ENCODE measurements around the gene RAET1E.
"Not testable (repeated sequence)": the region's sequence is repeated elsewhere in the genome, so short reads cannot be mapped to it uniquely, and the experiment has no call there.

RAET1E gene

DNA sequence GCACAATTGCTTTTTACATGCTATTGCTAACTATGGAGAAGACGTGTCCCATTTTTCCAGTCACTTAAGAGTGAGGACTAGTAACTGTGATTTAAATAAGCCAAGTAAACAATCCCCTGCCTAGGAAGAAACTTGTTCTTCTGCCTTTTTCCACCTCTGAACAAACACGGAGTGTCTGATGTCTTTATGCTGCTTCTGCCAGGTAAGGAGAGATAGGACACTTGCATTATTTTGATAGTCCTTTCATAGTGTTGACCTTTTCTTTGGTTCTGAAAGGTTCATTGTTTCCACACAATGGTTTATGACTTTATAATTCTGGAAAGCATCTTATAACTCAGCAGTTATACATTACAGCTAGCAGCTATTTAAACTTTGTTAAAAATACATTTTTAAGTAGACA lies 42.2 kb downstream of the RAET1E start:
- DNase-seq (ENCODE audit: low read depth): no peak
- peak overlapping the region; percentile 1 for H3K4me3 ChIP-seq (ENCODE audit: control insufficient read depth, low read depth, low read length)
- TF ChIP-seq, protein P1, sequence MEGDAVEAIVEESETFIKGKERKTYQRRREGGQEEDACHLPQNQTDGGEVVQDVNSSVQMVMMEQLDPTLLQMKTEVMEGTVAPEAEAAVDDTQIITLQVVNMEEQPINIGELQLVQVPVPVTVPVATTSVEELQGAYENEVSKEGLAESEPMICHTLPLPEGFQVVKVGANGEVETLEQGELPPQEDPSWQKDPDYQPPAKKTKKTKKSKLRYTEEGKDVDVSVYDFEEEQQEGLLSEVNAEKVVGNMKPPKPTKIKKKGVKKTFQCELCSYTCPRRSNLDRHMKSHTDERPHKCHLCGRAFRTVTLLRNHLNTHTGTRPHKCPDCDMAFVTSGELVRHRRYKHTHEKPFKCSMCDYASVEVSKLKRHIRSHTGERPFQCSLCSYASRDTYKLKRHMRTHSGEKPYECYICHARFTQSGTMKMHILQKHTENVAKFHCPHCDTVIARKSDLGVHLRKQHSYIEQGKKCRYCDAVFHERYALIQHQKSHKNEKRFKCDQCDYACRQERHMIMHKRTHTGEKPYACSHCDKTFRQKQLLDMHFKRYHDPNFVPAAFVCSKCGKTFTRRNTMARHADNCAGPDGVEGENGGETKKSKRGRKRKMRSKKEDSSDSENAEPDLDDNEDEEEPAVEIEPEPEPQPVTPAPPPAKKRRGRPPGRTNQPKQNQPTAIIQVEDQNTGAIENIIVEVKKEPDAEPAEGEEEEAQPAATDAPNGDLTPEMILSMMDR (conservative IDR thresholded peaks at IDR 0.05; ENCODE audit: control insufficient read depth, insufficient read depth, low read depth, low read length): no peak

DNA sequence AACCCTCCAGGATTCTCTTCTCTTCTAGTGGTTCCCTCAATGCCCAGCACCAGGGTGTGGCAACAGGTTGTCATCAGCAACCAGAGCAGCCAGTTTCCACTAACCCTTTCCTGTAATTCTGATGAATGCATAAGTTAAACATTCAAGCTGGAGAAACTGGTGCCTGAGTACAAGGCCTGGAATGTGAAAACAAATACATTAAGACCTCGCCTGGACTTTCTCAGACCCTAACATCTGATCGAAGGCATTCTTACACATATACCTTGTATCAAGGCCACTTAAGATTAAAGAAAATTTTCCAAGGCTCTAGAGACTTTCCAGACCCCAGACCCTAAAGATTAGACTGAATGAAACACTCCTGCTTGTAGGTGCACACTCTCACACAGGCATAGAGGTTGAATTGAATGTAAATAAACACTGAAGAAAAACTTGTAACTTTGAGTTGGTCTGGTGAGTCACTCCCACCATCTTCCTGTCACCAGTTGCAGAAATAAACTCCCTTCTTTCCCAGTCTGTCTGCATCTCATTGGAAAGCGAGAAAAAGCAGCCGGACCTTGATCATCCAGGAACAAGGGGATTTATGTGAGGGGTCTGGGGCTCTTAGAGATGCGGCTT lies 42.8 kb downstream of the RAET1E start:
- DNase-seq (ENCODE audit: low read depth): peak; percentile 88
- TF ChIP-seq, protein P1 (conservative IDR thresholded peaks at IDR 0.05; ENCODE audit: control insufficient read depth, insufficient read depth, low read depth, low read length): no peak
- H3K4me3 ChIP-seq (ENCODE audit: control insufficient read depth, low read depth, low read length): peak overlapping the region; percentile 1

DNA sequence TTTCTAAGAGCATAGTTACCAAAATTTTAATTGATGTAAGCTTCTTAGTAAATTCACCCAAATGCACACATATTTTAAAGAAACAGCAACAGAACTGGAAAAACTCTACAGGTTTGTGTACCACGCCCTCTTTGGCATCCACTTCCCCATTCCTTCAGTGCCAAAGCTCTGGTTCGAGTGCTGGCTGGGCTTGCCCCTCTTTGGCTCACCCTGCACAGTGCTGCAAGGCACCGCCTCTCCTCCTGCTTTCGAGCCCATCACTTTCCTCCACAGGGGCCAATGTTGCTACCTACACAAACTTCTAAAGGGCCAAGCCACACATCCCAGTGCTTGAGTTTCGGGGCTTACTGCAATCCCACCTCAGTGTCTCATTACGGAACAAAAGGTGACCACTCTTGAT lies 43.4 kb downstream of the RAET1E start:
- DNase-seq (ENCODE audit: low read depth): no peak
- TF ChIP-seq, protein P1 (conservative IDR thresholded peaks at IDR 0.05; ENCODE audit: control insufficient read depth, insufficient read depth, low read depth, low read length): no peak
- no peak overlapping the region for H3K4me3 ChIP-seq (ENCODE audit: control insufficient read depth, low read depth, low read length)

DNA sequence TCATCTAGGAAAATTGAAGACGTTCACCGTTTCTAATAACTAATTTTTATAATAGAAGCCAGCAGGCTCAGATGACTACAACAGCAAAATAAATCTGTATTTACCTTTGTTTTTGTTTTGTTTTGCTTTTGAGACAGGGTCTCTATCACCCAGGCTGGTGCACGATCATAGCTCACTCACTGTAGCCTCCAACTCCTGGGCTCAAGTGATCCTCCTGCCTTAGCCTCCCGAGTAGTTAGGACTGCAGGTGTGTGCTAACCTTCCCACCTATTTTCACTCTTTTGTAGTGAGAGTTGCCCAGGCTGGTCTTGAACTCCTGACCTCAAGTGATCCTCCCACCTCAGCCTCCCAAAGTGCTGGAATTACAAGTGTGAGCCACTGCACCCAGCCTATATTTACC lies 43.9 kb downstream of the RAET1E start:
- not testable (repeated sequence) for H3K4me3 ChIP-seq (ENCODE audit: control insufficient read depth, low read depth, low read length)

DNA sequence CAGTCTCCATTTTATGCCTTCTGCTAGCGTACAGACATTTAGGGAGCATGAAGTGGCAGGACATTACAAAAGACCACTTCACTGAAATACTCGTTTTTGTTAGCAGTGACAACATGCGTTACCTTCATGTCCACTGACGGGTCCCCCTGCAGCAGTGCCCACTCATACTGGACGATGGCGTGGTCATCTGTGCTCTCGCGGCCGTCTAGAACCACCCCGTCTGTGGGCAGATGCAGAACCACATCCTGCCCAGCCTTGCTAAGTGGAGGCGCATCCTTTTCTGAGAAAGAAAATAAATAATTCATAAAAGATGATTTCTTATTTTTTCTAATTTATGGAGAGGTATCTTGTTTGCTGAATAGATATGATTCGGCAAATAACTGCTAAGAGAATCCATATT lies 45.0 kb downstream of the RAET1E start:
- TF ChIP-seq, protein P1 (conservative IDR thresholded peaks at IDR 0.05; ENCODE audit: control insufficient read depth, insufficient read depth, low read depth, low read length): no peak
- DNase-seq (ENCODE audit: low read depth): no peak
- no peak overlapping the region for H3K4me3 ChIP-seq (ENCODE audit: control insufficient read depth, low read depth, low read length)

More for the DNA sequence above, 43.9 kb downstream of the RAET1E start:
- DNase-seq (ENCODE audit: low read depth): not testable (repeated sequence)

DNA sequence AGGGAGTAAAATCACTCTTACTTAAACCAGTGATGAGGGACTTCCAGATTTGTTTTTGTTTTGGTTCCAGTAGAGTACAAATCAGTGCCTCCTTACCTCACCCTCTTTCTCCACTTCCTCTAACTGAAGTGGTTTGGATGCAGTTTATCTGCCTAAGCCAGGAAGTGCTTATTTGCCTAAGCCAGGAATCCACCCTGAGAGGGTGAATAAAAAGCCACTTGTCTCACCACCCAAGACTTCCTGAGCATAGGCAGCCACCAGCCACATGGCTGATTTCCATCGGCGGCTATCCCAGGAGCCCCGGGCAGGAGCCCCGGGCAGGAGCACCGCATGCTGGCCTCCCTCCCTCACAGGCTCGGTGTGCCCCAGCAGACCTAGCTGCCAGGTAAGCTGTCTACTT lies 45.7 kb downstream of the RAET1E start:
- no peak for DNase-seq (ENCODE audit: low read depth)

DNA sequence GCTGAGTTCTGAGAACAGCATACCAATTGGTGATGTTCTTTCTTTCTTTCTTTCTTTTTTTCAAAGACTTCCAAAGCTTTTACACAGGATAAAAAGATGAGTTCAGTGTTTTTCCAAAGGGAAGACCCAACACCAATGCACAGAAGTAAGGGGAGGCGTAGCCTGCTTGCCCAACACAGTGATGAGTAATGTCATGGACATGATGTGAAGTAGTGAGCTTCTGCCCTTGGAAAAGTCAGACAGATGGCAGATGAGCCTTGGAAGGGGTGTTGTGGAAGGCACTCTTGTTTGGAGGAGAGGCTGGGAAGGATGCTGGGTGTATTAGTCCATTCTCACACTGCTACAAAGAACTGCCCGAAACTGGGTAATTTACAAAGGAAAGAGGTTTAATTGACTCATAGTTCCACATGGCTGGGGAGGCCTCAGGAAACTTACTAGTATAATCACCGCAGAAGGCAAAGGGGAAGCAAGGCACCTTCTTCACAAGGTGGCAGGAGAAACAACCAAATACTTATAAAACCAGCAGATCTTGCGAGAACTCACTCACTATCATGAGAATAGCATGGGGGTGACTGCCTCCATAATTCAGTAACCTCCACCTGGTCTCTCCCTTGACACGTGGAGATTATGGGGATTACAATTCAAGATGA lies 46.3 kb downstream of the RAET1E start:
- no peak overlapping the region for H3K4me3 ChIP-seq (ENCODE audit: control insufficient read depth, low read depth, low read length)
- peak; percentile 87 for DNase-seq (ENCODE audit: low read depth)
- TF ChIP-seq, protein P1 (conservative IDR thresholded peaks at IDR 0.05; ENCODE audit: control insufficient read depth, insufficient read depth, low read depth, low read length): no peak

More for the DNA sequence above, 45.7 kb downstream of the RAET1E start:
- TF ChIP-seq, protein P1 (conservative IDR thresholded peaks at IDR 0.05; ENCODE audit: control insufficient read depth, insufficient read depth, low read depth, low read length): no peak
- no peak overlapping the region for H3K4me3 ChIP-seq (ENCODE audit: control insufficient read depth, low read depth, low read length)

DNA sequence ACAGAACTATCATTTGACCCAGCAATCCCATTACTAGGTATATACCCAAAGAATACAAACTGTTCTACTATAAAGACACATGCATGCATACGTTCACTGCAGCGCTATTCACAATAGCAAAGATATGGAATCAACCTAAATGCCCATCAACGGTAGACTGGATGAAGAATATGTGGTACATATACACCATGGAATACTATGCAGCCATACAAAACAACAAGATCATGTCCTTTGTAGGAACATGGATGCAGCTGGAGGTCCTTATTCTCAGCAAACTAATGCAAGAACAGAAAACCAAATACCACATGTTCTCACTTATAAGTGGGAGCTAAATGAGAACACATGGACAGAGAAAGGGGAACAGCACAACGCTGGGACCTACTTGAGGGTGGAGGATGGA lies 49.6 kb downstream of the RAET1E start:
- H3K4me3 ChIP-seq (ENCODE audit: control insufficient read depth, low read depth, low read length); DNase-seq (ENCODE audit: low read depth): not testable (repeated sequence)

Data from fibroblast of mammary gland (primary cell).